A204.1 (cell line): Measurements from ENCODE around the gene PTGES.

Experiments used
- FAIRE-seq: peaks from 2 replicates; lab custom pipeline; 2012; peaks lifted over from hg19 to GRCh38; lab: Jason Lieb, UNC

Gene PTGES

GRCh38 chr9:129716091-129716490, 36.8 kb downstream of the PTGES start:
- FAIRE-seq = no peak

GRCh38 chr9:129714511-129715061, 38.3 kb downstream of the PTGES start:
- no peak for FAIRE-seq

GRCh38 chr9:129713402-129713679, 39.5 kb downstream of the PTGES start:
- FAIRE-seq = no peak

- FAIRE-seq = no peak
Observed at GRCh38 chr9:129712634-129713401, 40.0 kb downstream of the PTGES start.

- FAIRE-seq = no peak
Observed at GRCh38 chr9:129710169-129710453, 42.7 kb downstream of the PTGES start.

GRCh38 chr9:129709438-129710168, 43.2 kb downstream of the PTGES start:
- no peak for FAIRE-seq

GRCh38 chr9:129708793-129709192, 44.0 kb downstream of the PTGES start:
- FAIRE-seq = no peak

- no peak for FAIRE-seq
Observed at GRCh38 chr9:129704807-129705206, 48.0 kb downstream of the PTGES start.

GRCh38 chr9:129703667-129704355, 49.0 kb downstream of the PTGES start:
- FAIRE-seq = no peak

- FAIRE-seq = no peak
Observed at GRCh38 chr9:129702589-129703520, 50.0 kb downstream of the PTGES start.

- FAIRE-seq = no peak
Observed at GRCh38 chr9:129701549-129701948, 51.3 kb downstream of the PTGES start.

GRCh38 chr9:129701054-129701453, 51.8 kb downstream of the PTGES start:
- no peak for FAIRE-seq

- FAIRE-seq = no peak
Observed at GRCh38 chr9:129698254-129698757, 54.5 kb downstream of the PTGES start.

GRCh38 chr9:129697656-129698253, 55.1 kb downstream of the PTGES start:
- no peak for FAIRE-seq

- FAIRE-seq = no peak
Observed at GRCh38 chr9:129696944-129697655, 55.7 kb downstream of the PTGES start.

- no peak for FAIRE-seq
Observed at GRCh38 chr9:129695870-129696269, 57.0 kb downstream of the PTGES start.

GRCh38 chr9:129694243-129694646, 58.6 kb downstream of the PTGES start:
- no peak for FAIRE-seq

- no peak for FAIRE-seq
Observed at GRCh38 chr9:129693741-129694140, 59.1 kb downstream of the PTGES start.

- FAIRE-seq = no peak
Observed at GRCh38 chr9:129692534-129692933, 60.3 kb downstream of the PTGES start.
